ENCODE measurements around the gene NSD2.

DNA sequence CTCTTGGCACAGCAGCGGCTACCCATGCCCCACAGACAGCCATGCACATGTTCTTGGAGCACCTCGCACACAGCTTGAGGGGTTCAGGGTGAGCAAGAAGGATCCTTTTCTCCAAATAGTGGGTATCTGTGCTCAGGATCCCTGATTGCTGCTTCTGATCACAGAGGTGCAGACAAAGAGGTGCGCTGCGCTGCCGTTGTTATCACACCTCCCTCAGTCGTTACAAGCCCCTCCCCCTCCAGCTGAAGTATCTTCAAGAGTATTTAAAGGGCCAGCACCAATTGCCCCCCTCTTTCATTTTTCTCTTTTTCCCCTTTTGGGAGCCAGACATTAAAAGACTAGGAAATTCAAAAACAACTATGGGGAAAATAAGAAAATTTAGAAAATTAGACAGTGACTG, 93.2 kb downstream of the NSD2 start:
- TF ChIP-seq, protein P1, sequence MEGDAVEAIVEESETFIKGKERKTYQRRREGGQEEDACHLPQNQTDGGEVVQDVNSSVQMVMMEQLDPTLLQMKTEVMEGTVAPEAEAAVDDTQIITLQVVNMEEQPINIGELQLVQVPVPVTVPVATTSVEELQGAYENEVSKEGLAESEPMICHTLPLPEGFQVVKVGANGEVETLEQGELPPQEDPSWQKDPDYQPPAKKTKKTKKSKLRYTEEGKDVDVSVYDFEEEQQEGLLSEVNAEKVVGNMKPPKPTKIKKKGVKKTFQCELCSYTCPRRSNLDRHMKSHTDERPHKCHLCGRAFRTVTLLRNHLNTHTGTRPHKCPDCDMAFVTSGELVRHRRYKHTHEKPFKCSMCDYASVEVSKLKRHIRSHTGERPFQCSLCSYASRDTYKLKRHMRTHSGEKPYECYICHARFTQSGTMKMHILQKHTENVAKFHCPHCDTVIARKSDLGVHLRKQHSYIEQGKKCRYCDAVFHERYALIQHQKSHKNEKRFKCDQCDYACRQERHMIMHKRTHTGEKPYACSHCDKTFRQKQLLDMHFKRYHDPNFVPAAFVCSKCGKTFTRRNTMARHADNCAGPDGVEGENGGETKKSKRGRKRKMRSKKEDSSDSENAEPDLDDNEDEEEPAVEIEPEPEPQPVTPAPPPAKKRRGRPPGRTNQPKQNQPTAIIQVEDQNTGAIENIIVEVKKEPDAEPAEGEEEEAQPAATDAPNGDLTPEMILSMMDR (IDR thresholded peaks at IDR 0.05), result no peak
- no peak for TF ChIP-seq POLR2A (IDR thresholded peaks at IDR 0.05)

Measured in testis (tissue), 2 donors.